Esophagus squamous epithelium (tissue), 5 donors: ENCODE results near the gene ALDH16A1. TPM values are rescaled to one million over a fixed set of nuclear protein-coding genes. Genes with fewer than 3 reads are reported as not detected.

Experiments used
- DNase-seq: peaks from one replicate; lab custom pipeline; 2025; lab: John Stamatoyannopoulos, UW
- H3K27ac ChIP-seq, 4 donors: fragments of 200-600 bp; sonication (generic); one replicate each; pipeline ENCODE4 v1.5.1; 2016 to 2019; ENCODE audit warnings: mild to moderate bottlenecking in 1 of 4
- H3K27me3 ChIP-seq, 4 donors: fragments of 200-600 bp; sonication (generic); 1 replicate in 3 of 4; 2 replicates in 1 of 4; pipeline versions ENCODE4 v1.5.1 to v1.6.0; 2017 to 2021; ENCODE audit warnings: antibody characterized with exemption in 1 of 4
- H3K36me3 ChIP-seq, 3 donors: fragments of 200-600 bp; sonication (generic); one replicate each; pipeline ENCODE4 v1.5.1; 2016 to 2019
- H3K4me1 ChIP-seq, 3 donors: fragments of 200-600 bp; sonication (generic); one replicate each; pipeline ENCODE4 v1.5.1; 2017 to 2019
- H3K4me3 ChIP-seq, 4 donors: fragments of 200-600 bp; sonication (generic); 1 replicate in 3 of 4; 2 replicates in 1 of 4; pipeline ENCODE4 v1.5.1; 2016 to 2019; ENCODE audit warnings: mild to moderate bottlenecking in 2 of 4, moderate library complexity in 1 of 4
- H3K9me3 ChIP-seq, 3 donors: fragments of 200-600 bp; sonication (generic); one replicate each; pipeline ENCODE4 v1.5.1; 2016 to 2019
- POLR2A ChIP-seq, 4 donors: fragments of 450-650 bp; IDR thresholded peaks; one replicate each; pipeline ENCODE4 v1.6.1; 2017; ENCODE audit warnings: antibody characterized with exemption in 4 of 4, mild to moderate bottlenecking in 4 of 4, moderate library complexity in 3 of 4
- WGBS, 2 donors: methylation state at CpG; one replicate each; pipeline ENCODE4 v1.1.5; 2018; 5-methylcytosine and 5-hydroxymethylcytosine counted together
- intact Hi-C: fragments of 100-400 bp; cut with DNase I; formaldehyde crosslinking; loops from one replicate; pipeline ENCODE4 v1.15.0; 2022
- total RNA-seq, 4 donors: library from RNA; depleted of rRNA; stranded (reverse); fragments of >200 nt; gene quantifications; one replicate each; pipeline ENCODE4 v1.1.0, GENCODE V29; 2016
- TF ChIP-seq, protein P1 (sequence below), 6 experiments: fragments of 450-650 bp in 4 of 6; fragments of 200-600 bp in 2 of 6; sonication (generic) in 2 of 6; IDR thresholded peaks; one replicate each; pipeline ENCODE4 v1.5.1; 2016 to 2019; ENCODE audit warnings: antibody characterized with exemption in 6 of 6, mild to moderate bottlenecking in 4 of 6, moderate library complexity in 4 of 6
- donor health status: DM: yes; HTN: yes; CAD: no.

ALDH16A1 gene
- total RNA-seq, 4 donors from 2014 or later: 35.9 to 56.5 (median 39.0) TPM

DNA sequence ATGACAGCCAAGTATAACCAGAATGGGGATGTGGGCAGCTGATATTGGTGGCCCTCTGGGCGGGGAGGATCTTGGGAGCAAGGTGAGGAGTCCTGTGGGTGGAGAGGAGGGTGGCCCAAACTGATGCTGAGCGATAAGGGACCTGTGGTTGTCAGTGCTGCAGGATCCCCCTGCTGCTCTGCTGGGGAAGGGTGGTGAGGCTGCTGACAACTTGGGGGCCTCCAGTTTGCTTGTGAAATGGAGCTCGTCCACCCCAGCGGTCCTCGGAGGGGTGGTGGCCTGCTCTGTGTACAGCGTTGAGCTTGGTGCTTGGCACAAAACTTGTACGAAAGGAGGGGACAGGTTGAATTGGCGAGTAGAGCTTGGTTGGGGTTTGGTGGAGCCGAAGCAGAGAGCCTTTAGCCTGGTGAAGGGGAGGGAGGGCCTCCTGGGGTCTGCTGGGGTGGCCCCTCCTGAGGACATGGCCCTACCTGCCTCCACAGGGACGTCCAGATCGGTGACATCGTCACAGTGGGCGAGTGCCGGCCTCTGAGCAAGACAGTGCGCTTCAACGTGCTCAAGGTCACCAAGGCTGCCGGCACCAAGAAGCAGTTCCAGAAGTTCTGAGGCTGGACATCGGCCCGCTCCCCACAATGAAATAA, 46.1 kb downstream of the ALDH16A1 start:
- Histone ChIP-seq H3K27me3 (no peaks in the 10 kb centered on the region), H3K36me3 (peaks cover 19 to 31% (median 20%) of the 10 kb centered on the region in 3 donors), H3K4me3 (peak overlapping the region; percentile 1 to 62 (median 36)), H3K27ac (peak overlapping the region; percentile 64 to 90 (median 76)), H3K4me1 (peaks cover 39 to 75% (median 39%) of the 10 kb centered on the region in 3 donors), H3K9me3 (no peaks in the 10 kb centered on the region)
- 56 to 72% methylated on average over 4 to 8 of the region's 19 CpGs for WGBS, 2 donors
- intact Hi-C loops: no loop called here
- DNase-seq: no peak
- TF ChIP-seq, protein P1, sequence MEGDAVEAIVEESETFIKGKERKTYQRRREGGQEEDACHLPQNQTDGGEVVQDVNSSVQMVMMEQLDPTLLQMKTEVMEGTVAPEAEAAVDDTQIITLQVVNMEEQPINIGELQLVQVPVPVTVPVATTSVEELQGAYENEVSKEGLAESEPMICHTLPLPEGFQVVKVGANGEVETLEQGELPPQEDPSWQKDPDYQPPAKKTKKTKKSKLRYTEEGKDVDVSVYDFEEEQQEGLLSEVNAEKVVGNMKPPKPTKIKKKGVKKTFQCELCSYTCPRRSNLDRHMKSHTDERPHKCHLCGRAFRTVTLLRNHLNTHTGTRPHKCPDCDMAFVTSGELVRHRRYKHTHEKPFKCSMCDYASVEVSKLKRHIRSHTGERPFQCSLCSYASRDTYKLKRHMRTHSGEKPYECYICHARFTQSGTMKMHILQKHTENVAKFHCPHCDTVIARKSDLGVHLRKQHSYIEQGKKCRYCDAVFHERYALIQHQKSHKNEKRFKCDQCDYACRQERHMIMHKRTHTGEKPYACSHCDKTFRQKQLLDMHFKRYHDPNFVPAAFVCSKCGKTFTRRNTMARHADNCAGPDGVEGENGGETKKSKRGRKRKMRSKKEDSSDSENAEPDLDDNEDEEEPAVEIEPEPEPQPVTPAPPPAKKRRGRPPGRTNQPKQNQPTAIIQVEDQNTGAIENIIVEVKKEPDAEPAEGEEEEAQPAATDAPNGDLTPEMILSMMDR (IDR thresholded peaks at IDR 0.05): no peak
- no peak for TF ChIP-seq POLR2A (IDR thresholded peaks at IDR 0.05)

DNA sequence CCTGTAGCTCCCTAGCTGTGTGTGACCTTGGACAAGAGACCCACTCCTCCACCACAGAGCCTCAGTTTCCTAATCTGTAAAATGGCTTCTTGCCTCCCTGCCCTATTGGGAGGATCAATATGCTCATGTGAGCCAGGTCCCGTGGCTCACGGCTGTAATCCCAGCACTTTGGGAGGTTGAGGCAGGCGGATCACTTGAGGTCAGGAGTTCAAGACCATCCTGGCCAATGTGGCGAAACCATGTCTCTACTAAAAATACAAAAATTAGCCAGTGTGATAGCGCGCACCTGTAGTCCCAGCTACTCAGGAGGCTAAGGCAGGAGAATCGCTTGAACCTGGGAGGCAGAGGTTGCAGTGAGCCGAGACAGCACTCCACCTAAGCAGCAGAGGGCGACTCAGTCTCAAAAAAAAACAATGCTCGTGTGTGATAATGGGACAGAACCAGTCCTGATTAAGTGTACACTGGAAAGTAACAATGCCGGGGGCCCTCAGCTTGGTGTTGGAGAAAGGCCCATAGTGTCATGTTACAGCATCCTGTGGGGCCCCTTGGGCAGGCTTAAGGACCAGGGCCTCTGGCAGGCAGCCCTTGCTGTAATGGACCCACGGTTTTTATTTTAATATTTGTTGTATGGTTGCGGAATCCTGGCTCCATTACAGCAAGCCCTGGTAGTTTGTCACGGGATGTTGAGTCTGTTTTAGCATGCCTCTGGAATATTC, 50.0 kb downstream of the ALDH16A1 start:
- Histone ChIP-seq H3K27ac (peak overlapping the region in 1 of 4 donors; percentile 21), H3K4me1 (peaks cover 22 to 57% (median 25%) of the 10 kb centered on the region in 3 donors), H3K27me3 (no peaks in the 10 kb centered on the region), H3K36me3 (peaks cover 14 to 22% (median 19%) of the 10 kb centered on the region in 3 donors), H3K9me3 (no peaks in the 10 kb centered on the region), H3K4me3 (peak overlapping the region in 1 of 4 donors; percentile 10)
- intact Hi-C loops: no loop called here
- DNase-seq: no peak
- TF ChIP-seq, protein P1 (IDR thresholded peaks at IDR 0.05): peak; percentile 37 to 69 (median 62)
- no peak for TF ChIP-seq POLR2A (IDR thresholded peaks at IDR 0.05)
- 36 to 47% methylated on average over 14 of the region's 14 CpGs for WGBS, 2 donors

DNA sequence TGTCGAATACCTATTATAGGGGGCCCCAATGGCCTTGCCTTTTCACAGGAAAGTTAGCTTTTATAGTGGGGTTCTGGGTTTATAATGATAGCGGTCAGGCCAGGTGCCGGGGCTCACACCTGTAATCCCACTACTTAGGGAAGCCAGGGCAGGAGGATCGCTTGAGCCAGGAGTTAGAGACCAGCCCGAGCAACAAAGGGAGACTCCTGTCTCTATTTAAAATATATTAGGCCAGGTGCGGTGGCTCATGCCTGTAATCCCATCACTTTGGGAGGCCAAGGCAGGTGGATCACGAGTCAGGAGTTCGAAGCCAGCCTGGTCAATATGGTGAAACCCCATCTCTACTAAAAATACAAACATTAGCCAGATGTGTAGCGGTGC, 50.5 kb downstream of the ALDH16A1 start:
- H3K27ac ChIP-seq: peak overlapping the region in 1 of 4 donors; percentile 21
- H3K36me3 ChIP-seq: peaks cover 8 to 16% (median 16%) of the 10 kb centered on the region in 3 donors
- WGBS, 2 donors: 61 to 80% methylated on average over 1 to 3 of the region's 9 CpGs
- H3K9me3 ChIP-seq: no peaks in the 10 kb centered on the region
- peaks cover 20 to 52% (median 22%) of the 10 kb centered on the region in 3 donors for H3K4me1 ChIP-seq
- no peak for DNase-seq
- no peaks in the 10 kb centered on the region for H3K27me3 ChIP-seq
- intact Hi-C loops: no loop called here
- TF ChIP-seq, protein P1 (IDR thresholded peaks at IDR 0.05): no peak
- TF ChIP-seq POLR2A (IDR thresholded peaks at IDR 0.05): no peak
- H3K4me3 ChIP-seq: no peak overlapping the region

DNA sequence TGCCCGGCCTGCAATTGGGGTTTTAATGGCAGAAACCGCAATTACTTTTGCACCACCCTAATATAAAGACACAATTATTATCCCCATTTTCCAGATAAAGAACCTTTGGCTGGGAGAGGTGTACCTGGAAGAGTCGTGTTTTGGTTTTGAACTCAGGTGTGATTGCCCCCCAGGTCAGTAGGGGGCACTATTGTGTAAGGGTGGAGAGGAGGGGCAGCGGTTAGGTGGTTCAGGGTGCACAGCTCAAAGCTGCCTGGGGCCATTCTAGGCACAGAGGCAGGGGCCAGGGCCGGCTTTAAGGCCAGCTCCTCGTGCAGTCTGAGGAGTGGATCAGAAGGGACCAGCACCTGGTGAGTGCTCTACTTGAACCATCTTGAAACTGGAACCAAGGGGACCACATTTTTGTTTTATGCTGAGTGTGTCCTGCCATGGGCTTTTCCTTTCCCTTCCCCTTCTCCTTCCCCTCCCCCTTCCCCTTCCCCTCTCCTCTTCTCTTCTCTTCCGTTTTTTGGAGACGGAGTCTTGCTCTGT, 53.6 kb downstream of the ALDH16A1 start:
- H3K27me3 ChIP-seq: no peaks in the 10 kb centered on the region
- intact Hi-C loops: loop anchor here (2.0 to 5.0 kb wide), 2 partner anchors 36 to 64 kb away; no protein-coding TSS in a partner anchor
- H3K27ac ChIP-seq: no peak overlapping the region
- H3K9me3 ChIP-seq: no peaks in the 10 kb centered on the region
- peaks cover 0 to 30% (median 4%) of the 10 kb centered on the region in 3 donors for H3K4me1 ChIP-seq
- no peaks in the 10 kb centered on the region for H3K36me3 ChIP-seq
- no peak for DNase-seq
- no peak for TF ChIP-seq POLR2A (IDR thresholded peaks at IDR 0.05)
- TF ChIP-seq, protein P1 (IDR thresholded peaks at IDR 0.05): peak; percentile 69 to 83 (median 80)
- 22 to 34% methylated on average over 6 to 8 of the region's 8 CpGs for WGBS, 2 donors
- no peak overlapping the region for H3K4me3 ChIP-seq
